Glutamatergic neuron (in vitro differentiated cells): Measurements from ENCODE around the gene DNAJB6. TPM values are rescaled to one million over a fixed set of nuclear protein-coding genes. Genes with fewer than 3 reads are reported as not detected.

Experiments
- DNase-seq: peaks from one replicate; pipeline ENCODE4 v3.0.0; 2022
- H3K27ac Mint-ChIP-seq: one replicate; pipeline ENCODE4 v1.8.0; 2020; ENCODE audit warnings: mild to moderate bottlenecking, mixed read lengths, inconsistent platforms; ENCODE audit not compliant: unreplicated experiment
- H3K27me3 Mint-ChIP-seq: one replicate; pipeline ENCODE4 v1.8.0; 2020; ENCODE audit warnings: mild to moderate bottlenecking, moderate library complexity, mixed read lengths, inconsistent platforms; ENCODE audit not compliant: unreplicated experiment
- H3K36me3 Mint-ChIP-seq: one replicate; pipeline ENCODE4 v1.8.0; 2020; ENCODE audit warnings: mild to moderate bottlenecking, mixed read lengths, inconsistent platforms; ENCODE audit not compliant: unreplicated experiment
- H3K4me1 Mint-ChIP-seq: one replicate; pipeline ENCODE4 v1.8.0; 2020; ENCODE audit warnings: mild to moderate bottlenecking, low read depth, mixed read lengths, inconsistent platforms; ENCODE audit not compliant: unreplicated experiment
- H3K4me3 Mint-ChIP-seq: one replicate; pipeline ENCODE4 v1.8.0; 2020; ENCODE audit warnings: mild to moderate bottlenecking, mixed read lengths, inconsistent platforms; ENCODE audit not compliant: unreplicated experiment
- H3K9me3 Mint-ChIP-seq: one replicate; pipeline ENCODE4 v1.8.0; 2020; ENCODE audit warnings: mild to moderate bottlenecking, moderate library complexity, mixed read lengths, inconsistent platforms; ENCODE audit not compliant: unreplicated experiment
- total RNA-seq: library from RNA; stranded (reverse); fragmentation: NEBNext Ultra II Directional; extraction: Animal tissue kit (Norgen Biotek cat#: 25700); gene quantifications from one replicate; pipeline ENCODE4 v1.2.1, GENCODE V29; 2021; ENCODE audit not compliant: unreplicated experiment
- TF ChIP-seq, protein P1 (sequence below): fragments of 200-600 bp; sonication (generic); IDR thresholded peaks from one replicate; pipeline ENCODE4 v1.5.0; 2021; ENCODE audit not compliant: partially characterized antibody, unreplicated experiment

The DNAJB6 gene
- total RNA-seq, 1 donor from 2014 or later = 120 TPM

GRCh38 chr7:157425137-157425731, 88.4 kb downstream of the DNAJB6 start:
- H3K9me3 Mint-ChIP-seq = no peaks in the 10 kb centered on the region
- H3K36me3 Mint-ChIP-seq = no peaks in the 10 kb centered on the region
- no peak overlapping the region for H3K4me3 Mint-ChIP-seq
- no peak overlapping the region for H3K27ac Mint-ChIP-seq
- H3K4me1 Mint-ChIP-seq = peaks cover 2% of the 10 kb centered on the region
- DNase-seq = no peak
- peaks cover 3% of the 10 kb centered on the region for H3K27me3 Mint-ChIP-seq
- TF ChIP-seq, protein P1, sequence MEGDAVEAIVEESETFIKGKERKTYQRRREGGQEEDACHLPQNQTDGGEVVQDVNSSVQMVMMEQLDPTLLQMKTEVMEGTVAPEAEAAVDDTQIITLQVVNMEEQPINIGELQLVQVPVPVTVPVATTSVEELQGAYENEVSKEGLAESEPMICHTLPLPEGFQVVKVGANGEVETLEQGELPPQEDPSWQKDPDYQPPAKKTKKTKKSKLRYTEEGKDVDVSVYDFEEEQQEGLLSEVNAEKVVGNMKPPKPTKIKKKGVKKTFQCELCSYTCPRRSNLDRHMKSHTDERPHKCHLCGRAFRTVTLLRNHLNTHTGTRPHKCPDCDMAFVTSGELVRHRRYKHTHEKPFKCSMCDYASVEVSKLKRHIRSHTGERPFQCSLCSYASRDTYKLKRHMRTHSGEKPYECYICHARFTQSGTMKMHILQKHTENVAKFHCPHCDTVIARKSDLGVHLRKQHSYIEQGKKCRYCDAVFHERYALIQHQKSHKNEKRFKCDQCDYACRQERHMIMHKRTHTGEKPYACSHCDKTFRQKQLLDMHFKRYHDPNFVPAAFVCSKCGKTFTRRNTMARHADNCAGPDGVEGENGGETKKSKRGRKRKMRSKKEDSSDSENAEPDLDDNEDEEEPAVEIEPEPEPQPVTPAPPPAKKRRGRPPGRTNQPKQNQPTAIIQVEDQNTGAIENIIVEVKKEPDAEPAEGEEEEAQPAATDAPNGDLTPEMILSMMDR = no peak

DNA sequence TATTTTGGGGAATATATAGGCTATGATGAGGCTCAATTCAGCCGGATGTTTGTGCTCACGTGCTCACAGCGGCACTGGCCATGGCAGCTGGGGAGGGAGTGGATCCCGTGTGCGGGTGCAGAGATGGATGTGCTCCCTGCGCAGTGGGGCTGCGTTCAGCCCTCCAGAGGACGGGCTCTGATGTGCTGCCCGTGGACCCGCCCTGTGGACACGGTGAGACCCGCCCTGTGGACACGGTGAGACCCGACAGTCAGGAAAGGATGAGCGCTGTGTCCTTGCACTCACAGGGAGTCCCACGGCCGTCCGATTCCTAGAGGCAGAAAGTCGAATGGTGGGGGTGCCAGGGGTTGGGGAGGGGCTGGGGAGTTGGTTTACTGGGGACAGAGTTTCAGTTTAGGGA, 89.0 kb downstream of the DNAJB6 start:
- DNase-seq = no peak
- Mint-ChIP-seq H3K36me3 (no peaks in the 10 kb centered on the region), H3K4me3 (no peak overlapping the region), H3K9me3 (no peaks in the 10 kb centered on the region), H3K27ac (no peak overlapping the region), H3K27me3 (peaks cover 3% of the 10 kb centered on the region), H3K4me1 (peaks cover 5% of the 10 kb centered on the region)
- TF ChIP-seq, protein P1 = no peak

- Mint-ChIP-seq H3K9me3 (no peaks in the 10 kb centered on the region), H3K4me3 (no peak overlapping the region), H3K4me1 (peaks cover 6% of the 10 kb centered on the region), H3K36me3 (no peaks in the 10 kb centered on the region), H3K27ac (no peak overlapping the region), H3K27me3 (peaks cover 3% of the 10 kb centered on the region)
- no peak for DNase-seq
- TF ChIP-seq, protein P1 = no peak
Measured at GRCh38 chr7:157426463-157427301, 89.9 kb downstream of the DNAJB6 start.

GRCh38 chr7:157427811-157428553, 91.2 kb downstream of the DNAJB6 start:
- Mint-ChIP-seq H3K27me3 (peaks cover 4% of the 10 kb centered on the region), H3K27ac (no peak overlapping the region), H3K36me3 (peaks cover 2% of the 10 kb centered on the region), H3K4me1 (peaks cover 6% of the 10 kb centered on the region), H3K9me3 (peaks cover under 1% of the 10 kb centered on the region), H3K4me3 (no peak overlapping the region)
- no peak for DNase-seq
- TF ChIP-seq, protein P1 = no peak
